Measurements from ENCODE around the gene SPATS2.

DNA sequence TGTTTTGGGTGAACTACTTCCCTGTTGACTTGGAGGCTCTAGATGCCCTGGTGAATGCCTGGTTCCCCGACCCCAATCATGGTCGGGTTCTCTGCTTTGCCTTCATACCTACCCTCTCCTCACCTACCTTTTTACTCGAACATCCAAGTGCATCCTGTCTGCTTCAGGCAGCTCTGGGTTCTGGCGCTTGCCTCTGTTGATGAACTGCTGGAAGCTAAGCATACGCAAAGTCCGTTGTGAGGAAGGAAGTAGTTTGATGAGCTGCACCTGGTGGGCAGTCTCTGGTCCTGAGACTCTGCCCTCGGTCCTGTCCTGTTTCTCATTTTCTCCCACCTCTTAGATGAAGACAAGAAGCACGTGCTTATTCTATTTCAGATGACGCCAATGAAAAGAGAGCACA lies 185.2 kb downstream of the SPATS2 start:
- TF ChIP-seq, protein P1, sequence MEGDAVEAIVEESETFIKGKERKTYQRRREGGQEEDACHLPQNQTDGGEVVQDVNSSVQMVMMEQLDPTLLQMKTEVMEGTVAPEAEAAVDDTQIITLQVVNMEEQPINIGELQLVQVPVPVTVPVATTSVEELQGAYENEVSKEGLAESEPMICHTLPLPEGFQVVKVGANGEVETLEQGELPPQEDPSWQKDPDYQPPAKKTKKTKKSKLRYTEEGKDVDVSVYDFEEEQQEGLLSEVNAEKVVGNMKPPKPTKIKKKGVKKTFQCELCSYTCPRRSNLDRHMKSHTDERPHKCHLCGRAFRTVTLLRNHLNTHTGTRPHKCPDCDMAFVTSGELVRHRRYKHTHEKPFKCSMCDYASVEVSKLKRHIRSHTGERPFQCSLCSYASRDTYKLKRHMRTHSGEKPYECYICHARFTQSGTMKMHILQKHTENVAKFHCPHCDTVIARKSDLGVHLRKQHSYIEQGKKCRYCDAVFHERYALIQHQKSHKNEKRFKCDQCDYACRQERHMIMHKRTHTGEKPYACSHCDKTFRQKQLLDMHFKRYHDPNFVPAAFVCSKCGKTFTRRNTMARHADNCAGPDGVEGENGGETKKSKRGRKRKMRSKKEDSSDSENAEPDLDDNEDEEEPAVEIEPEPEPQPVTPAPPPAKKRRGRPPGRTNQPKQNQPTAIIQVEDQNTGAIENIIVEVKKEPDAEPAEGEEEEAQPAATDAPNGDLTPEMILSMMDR (IDR thresholded peaks at IDR 0.05), result no peak
- TF ChIP-seq ZFX (IDR thresholded peaks at IDR 0.05; ENCODE audit: borderline replicate concordance), result no peak
